Skeletal muscle cell (primary cell): Measurements from ENCODE around the gene SRXN1.

Source experiments
- DNase-seq: peaks from one replicate; pipeline ENCODE4 v3.0.0-alpha.2; 2010; ENCODE audit warnings: low read depth
- H3K4me3 ChIP-seq: 2 replicates; pipeline ENCODE4 v1.5.1; 2011; ENCODE audit warnings: low read depth, mild to moderate bottlenecking, control low read depth, low read length, moderate library complexity

Gene SRXN1

GRCh38 chr20:611047-611842 lies 41.8 kb downstream of the SRXN1 start:
- no peak overlapping the region for H3K4me3 ChIP-seq

GRCh38 chr20:610130-611046 lies 42.6 kb downstream of the SRXN1 start, which contains the start of gene TCF15:
Gene TCF15 (minus strand): TSS chr20:610309. CDS start chr20:610237, 72 bp downstream.
- no peak for DNase-seq
- no peak within 1 kb of the TSS for H3K4me3 ChIP-seq

More at GRCh38 chr20:611047-611842, 41.8 kb downstream of the SRXN1 start:
- no peak for DNase-seq

GRCh38 chr20:609371-609964 lies 43.5 kb downstream of the SRXN1 start:
- no peak overlapping the region for H3K4me3 ChIP-seq
- no peak for DNase-seq

GRCh38 chr20:608970-609369 lies 44.0 kb downstream of the SRXN1 start:
- DNase-seq, result no peak

GRCh38 chr20:607476-607875 lies 45.5 kb downstream of the SRXN1 start:
- DNase-seq, result no peak
- H3K4me3 ChIP-seq, result no peak overlapping the region

More at GRCh38 chr20:608970-609369, 44.0 kb downstream of the SRXN1 start:
- H3K4me3 ChIP-seq, result no peak overlapping the region

- H3K4me3 ChIP-seq, result no peak overlapping the region
- DNase-seq, result no peak
Measured at GRCh38 chr20:605237-605636, 47.8 kb downstream of the SRXN1 start.

- no peak overlapping the region for H3K4me3 ChIP-seq
- no peak for DNase-seq
Measured at GRCh38 chr20:603116-603640, 49.8 kb downstream of the SRXN1 start.

- DNase-seq, result no peak
- H3K4me3 ChIP-seq, result no peak overlapping the region
Measured at GRCh38 chr20:602111-602970, 50.7 kb downstream of the SRXN1 start.

- H3K4me3 ChIP-seq, result no peak overlapping the region
- no peak for DNase-seq
Measured at GRCh38 chr20:600736-601135, 52.3 kb downstream of the SRXN1 start.

- no peak for DNase-seq
- H3K4me3 ChIP-seq, result no peak overlapping the region
Measured at GRCh38 chr20:600141-600540, 52.9 kb downstream of the SRXN1 start.

- no peak for DNase-seq
- no peak overlapping the region for H3K4me3 ChIP-seq
Measured at GRCh38 chr20:598133-598850, 54.7 kb downstream of the SRXN1 start.

GRCh38 chr20:597560-597959 lies 55.4 kb downstream of the SRXN1 start:
- no peak overlapping the region for H3K4me3 ChIP-seq
- DNase-seq, result no peak
